Esophagus muscularis mucosa (tissue), 4 donors: ENCODE results near the gene PIBF1.

Experiments
- EP300 ChIP-seq: sonication (generic); formaldehyde crosslinking; IDR thresholded peaks from one replicate; pipeline ENCODE4 v1.6.1; 2017; ENCODE audit warnings: antibody characterized with exemption
- POLR2A ChIP-seq: fragments of 450-650 bp; IDR thresholded peaks from one replicate; pipeline ENCODE4 v1.6.1; 2017; ENCODE audit warnings: antibody characterized with exemption, moderate library complexity, mild to moderate bottlenecking, low read depth
- POLR2AphosphoS5 ChIP-seq, 2 donors: sonication (generic); formaldehyde crosslinking; IDR thresholded peaks; one replicate each; pipeline ENCODE4 v1.6.1; 2017; ENCODE audit warnings: antibody characterized with exemption in 2 of 2
- TF ChIP-seq, protein P1 (sequence below), 3 experiments: fragments of 200-600 bp in 2 of 3; fragments of 450-650 bp in 1 of 3; sonication (generic) in 2 of 3; IDR thresholded peaks; one replicate each; pipeline ENCODE4 v1.5.1; 2017 to 2019; ENCODE audit warnings: antibody characterized with exemption in 3 of 3, mild to moderate bottlenecking in 2 of 3, moderate library complexity in 1 of 3

DNA sequence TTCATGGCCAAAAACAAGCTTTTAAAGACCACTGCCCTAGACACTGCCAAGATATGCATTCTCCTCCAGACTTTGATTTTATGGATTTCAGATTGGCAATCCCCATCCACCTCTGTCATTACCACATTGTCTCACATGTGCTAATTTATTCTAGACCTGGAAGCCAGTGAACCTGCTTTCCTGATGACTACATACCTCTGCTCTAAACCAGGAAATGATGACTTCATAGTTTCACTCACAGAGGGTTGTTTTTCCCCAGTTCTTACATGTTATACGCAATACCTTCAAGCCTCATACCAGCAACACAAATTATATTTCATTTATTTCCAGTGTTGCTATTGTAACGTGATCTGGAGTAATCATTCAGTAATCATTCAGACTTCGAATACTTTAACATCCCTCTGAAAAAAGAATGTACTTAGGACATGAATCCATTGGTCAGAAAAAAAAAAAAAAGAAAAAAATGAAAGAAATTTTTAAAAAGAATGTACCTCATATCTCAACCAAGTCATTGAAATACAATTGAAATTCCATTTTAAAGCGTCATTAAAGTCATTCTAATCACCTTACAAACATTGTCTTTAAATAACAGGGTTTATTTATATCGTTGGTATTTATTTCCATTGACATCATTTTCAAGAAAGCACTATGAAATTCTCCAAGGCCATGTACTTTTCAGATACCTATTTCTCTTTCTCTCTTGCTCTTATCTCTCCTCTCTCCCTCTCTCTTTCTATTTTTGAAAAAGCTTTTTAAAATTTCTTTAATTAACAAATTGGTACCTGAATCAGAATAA lies 243.5 kb downstream of the PIBF1 start:
- TF ChIP-seq, protein P1, sequence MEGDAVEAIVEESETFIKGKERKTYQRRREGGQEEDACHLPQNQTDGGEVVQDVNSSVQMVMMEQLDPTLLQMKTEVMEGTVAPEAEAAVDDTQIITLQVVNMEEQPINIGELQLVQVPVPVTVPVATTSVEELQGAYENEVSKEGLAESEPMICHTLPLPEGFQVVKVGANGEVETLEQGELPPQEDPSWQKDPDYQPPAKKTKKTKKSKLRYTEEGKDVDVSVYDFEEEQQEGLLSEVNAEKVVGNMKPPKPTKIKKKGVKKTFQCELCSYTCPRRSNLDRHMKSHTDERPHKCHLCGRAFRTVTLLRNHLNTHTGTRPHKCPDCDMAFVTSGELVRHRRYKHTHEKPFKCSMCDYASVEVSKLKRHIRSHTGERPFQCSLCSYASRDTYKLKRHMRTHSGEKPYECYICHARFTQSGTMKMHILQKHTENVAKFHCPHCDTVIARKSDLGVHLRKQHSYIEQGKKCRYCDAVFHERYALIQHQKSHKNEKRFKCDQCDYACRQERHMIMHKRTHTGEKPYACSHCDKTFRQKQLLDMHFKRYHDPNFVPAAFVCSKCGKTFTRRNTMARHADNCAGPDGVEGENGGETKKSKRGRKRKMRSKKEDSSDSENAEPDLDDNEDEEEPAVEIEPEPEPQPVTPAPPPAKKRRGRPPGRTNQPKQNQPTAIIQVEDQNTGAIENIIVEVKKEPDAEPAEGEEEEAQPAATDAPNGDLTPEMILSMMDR (IDR thresholded peaks at IDR 0.05): no peak
- TF ChIP-seq POLR2A: no peak
- no peak for TF ChIP-seq POLR2AphosphoS5 (IDR thresholded peaks at IDR 0.05)
- TF ChIP-seq EP300: no peak
